HG02852 (cell line): ENCODE data around the gene CARS2.

Experiments used
- ATAC-seq: cut with Tn5 transposase; IDR thresholded peaks from one replicate; pipeline ENCODE4 v1.9.1; 2021; ENCODE audit warnings: mild to moderate bottlenecking, moderate library complexity; ENCODE audit not compliant: unreplicated experiment

The CARS2 gene

DNA sequence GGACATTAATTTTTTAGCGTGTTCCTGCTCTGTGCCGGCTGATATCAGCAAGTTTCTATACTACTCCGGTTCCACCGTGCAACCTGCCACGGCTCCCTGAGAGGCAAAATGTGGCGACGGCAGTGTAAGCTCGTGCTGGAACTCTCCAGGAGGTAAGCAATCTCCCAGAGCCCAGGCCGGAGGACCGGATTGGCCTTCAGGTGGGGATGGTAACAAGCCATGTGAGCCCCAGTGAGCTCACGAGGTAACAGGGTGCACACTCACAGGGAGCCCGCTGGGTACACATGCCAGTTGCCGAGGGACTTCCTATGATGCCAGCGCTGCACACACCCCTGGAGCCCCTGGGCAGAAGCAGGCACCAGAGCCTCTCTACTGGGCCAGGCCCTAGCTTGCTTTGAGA, 52.1 kb downstream of the CARS2 start:
- ATAC-seq, result no peak

DNA sequence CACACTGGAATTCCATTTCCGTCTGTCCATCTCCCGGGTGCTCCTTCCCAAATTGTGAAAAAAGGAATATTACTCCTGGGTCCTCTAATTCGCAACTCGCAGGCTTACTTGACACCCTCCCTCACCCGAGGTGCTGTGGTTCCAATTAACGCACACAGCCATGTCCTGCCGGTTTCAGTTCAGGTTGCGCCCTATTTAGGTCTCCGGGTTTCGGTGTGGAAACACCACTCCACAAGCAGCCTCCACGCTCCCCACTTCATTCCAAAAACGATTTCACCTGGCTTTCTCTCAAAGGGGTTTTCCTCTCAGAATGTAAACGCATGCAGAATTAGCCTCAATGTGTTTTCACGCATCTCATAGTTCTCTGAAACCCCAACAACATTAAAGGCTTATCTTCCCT, 52.6 kb downstream of the CARS2 start:
- ATAC-seq, result no peak

DNA sequence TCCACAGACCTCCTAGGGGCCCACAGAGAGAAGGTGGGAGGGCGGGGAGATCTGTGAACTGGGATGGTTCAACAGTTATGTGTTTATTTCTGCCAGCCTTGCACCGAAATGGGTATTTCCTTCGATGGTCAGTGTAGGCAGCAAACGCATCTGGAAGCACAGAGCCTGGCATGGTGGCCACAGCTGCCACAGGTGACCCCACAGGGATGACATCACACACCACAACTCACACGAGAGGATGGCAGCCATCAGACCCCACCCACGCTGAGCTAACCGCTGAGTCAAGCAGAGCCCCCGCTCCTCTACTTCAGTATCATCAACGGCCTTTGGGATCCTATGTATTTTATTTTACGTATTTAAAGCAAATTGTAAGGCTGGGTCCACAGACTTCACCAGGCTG, 53.2 kb downstream of the CARS2 start:
- no peak for ATAC-seq

DNA sequence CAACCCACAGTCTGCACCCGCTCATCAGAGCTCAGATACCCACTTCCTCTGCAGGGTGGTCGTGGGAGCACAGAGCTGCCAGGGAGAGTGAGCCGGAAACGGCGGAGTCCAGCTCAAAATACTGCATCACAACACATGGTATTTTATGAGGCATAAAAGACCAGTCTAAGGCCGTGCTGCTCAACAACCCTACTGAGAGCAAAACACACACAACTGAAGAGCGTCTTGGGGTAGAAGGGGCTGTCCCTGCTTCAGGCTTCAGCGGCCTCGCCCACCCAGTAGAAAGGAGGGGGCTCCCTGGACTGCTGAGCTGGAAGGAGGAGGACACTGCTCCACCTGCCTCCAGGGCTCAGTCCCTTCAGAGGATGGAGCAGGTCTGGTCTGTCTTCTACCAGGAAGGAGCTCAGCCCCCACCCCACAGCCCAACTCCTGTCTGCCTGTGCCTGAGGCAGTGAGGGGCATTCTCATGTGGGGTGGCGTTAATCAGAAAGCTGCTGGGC, 53.6 kb downstream of the CARS2 start:
- no peak for ATAC-seq

DNA sequence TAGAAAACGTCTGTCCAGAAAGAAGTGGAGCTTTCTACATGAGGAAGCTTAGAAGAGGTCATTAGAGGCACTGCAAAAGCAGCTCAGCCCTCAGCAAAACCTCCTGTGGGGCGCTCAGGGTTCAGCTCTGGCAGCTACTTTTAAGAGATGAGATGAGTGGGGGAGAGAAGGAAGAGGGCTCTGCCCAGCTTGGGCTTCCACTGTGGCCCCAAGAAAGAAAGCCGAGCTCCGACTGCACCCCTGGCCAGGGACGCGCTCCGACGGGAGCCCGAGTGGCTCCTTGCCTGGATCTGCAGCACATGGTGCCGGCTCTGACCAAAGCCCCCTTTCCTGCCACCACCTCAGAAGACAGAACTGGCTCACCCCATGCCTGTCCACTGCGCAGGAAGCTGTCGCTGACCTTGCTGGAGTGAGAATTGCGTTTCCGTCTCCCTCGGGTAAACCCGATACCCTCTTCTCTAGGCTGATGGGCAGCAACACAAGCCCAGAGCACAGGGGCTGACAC, 54.1 kb downstream of the CARS2 start:
- no peak for ATAC-seq

DNA sequence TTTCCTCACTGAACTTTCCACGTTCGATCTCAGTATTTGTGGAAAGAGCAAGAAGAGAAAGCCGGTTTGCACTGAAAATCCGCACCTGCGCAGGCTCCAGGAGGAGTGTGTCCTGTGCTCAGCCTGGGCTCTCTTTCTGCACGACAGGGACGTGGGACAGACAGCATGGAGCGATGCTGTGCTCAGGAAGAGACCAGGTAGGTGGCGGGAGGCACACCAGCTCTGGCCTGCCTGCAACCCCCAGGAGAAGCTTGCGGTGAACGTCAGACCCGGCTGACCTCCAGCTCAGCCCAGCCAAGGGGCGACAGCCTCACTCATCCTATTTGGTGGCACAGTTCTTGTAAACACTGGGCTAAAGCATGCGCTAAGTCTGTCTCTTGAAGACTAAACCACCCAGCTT, 54.6 kb downstream of the CARS2 start:
- no peak for ATAC-seq

DNA sequence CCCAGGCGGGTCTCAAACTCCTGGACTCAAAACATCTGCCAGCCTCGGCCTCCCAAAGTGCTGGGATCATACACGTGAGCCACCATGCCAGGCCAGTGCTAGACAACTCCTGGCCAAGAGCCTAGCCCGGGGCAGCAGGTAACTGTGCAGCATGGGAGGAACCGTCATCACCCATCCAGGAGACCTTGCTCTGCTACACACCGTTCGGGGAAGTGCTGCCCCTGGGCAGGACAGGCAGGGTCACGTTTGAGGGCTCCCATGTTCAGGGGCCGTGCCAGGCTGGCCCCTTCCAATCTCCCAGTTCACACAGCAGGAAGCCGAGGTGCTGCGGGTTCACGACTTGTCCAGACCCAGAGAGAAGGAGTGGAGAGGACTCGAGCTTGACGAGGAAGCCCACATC, 55.5 kb downstream of the CARS2 start:
- ATAC-seq, result no peak

DNA sequence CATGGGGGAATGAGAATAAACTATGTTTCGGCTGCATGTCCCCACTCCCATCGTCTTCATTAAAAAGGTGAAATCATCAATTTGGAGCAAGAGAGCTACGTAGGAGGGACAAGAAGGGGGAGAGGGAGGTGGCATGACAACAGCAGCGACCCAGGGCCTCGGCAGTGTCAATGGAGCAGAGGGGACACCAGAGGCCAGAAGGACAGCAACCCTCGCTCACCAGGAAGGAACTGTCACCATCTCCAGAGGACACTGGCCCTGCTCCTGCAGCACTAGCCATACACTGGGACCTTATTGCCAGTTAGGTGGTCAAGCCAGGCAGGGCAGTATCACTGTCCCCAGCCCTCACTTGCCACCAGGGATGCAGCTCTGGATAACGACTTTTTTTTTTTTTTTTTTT, 56.4 kb downstream of the CARS2 start:
- no peak for ATAC-seq

DNA sequence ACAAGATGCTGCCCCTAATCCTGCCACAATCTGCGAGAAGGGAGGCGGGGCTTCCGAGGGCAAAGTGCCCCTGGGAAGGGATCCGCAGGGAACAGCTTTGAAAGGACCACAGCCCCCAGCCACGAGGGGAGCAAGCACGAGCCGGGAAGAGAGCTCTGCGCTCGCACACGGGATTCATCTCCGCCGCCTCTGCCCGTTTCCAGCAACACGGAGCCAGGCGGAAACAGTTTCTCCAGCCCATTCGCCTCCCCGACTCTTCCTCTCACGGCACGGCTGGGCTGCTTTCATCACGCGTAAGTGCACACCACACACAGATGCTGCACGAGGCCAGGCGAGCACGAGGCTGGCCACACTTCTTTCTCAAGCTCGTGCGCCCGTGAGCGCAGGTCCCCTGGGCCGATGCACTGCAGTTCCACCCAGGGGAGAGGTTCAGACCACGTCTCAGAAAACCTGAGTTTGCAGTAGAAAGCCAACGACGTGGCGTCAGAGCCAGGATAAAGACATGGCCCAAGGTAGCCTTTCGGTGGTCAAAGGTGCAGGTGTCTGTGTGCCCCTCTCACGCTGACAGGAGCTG, 57.0 kb downstream of the CARS2 start:
- no peak for ATAC-seq

DNA sequence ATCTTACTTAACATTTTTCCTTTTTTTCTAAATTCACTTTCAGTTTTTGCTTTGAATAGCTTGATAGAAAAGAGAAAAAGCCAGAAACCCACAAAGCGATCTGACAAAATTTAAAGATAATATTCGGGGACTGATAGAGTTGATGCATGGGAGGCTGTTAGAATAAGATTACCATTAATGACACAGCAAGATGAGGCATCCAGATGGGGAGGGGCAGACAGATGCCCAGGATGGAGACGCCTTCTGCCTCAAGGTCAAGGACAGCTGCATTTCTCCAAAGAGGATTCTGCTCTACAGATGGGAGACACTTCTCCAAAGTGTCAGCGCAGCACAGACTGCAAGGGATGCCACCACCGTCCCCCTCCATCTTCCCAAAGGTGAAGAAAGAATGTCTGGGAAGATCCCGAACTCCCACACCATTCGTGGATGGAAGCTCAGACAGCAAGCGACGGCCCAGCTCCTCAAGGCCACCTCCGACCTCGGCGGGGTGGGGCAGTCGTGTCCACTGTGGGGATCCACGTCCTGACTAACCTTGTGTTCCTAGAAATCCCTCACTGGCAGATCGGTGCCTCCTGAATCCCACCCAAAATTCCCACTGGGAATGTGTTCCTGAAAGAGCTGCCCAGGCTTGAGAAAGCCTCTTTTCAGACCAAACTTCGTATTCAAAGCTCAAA, 57.6 kb downstream of the CARS2 start:
- no peak for ATAC-seq

DNA sequence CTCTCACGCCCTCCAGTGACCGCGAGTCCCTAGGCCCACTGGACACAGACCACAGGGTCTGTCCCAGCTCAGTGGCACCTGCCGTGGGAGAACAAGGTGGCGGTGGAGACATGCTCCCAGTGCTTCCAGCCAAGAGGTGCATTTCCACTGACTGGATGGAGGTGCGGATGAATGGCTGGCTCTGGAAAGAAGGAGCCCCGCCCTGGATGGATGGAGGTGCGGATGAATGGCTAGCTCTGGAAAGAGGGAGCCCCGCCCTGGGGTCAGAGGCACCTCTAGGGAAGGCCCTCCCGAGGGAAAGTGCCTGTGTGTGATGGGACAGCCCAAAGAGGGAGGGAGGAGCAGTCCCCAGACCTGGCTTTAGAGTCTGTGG, 58.6 kb downstream of the CARS2 start:
- ATAC-seq, result no peak

DNA sequence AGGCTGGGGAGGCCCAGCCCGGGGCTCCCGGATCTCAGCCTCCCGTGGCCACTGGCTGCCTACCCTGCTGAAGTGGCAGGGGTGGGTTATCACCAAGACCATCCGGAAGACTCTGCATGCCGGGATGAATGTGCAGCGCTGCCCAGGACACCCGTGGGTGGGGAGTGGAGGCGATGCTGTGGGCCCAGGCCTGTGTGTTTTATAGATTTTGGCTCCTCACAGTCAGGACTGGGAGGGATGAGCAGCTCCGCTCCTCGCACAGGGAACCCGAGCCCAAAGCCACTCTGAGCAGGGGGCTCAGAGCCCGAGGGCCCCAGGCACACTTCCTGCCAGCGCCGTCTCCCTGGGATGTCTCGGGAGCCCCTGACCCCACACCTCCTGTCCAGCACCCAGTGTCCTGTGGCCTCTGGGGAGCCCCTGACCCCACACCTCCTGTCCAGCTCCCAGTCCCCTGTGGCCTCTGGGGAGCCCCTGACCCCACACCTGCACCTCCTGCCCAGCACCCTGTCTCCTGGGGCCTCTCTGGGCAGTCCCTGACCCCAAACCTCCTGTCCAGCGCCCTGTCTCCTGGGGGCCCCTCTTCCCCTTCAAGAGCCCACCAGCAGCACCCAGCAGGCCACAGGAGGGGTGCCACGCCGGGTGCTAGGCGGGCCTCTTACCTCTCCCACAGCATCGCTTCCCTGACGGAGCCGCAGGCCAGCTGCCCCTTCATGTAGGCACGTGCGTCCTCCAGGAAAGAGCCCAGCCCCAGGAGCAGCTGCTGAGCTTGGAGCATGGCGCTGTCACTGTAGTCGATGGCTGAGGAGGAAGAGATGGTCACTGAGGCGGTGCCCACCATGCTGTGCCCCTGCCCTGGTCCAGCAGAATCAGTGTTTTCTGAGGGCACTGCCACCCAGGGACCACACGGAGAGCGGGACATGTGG, 59.2 kb downstream of the CARS2 start:
- ATAC-seq, result no peak

DNA sequence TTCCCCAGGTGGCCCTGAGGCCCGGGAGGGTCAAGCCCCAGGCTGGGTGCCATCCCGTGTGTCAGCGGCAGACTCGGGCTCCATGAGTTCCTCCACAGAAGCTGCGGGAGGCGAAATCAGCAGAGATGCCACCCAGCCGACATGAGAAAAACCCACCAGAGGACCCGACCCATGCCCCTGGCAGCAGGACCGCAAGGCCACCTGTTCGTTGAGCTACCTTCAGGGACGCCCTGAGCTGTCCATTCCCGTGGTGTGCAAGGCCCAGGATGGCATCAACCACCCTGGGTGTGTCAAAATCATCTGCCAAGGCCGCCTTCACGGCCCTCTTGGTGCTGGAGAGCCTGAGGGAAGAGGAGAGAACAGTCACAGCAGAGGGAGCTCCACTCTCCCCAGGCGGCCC, 60.2 kb downstream of the CARS2 start:
- ATAC-seq, result no peak

DNA sequence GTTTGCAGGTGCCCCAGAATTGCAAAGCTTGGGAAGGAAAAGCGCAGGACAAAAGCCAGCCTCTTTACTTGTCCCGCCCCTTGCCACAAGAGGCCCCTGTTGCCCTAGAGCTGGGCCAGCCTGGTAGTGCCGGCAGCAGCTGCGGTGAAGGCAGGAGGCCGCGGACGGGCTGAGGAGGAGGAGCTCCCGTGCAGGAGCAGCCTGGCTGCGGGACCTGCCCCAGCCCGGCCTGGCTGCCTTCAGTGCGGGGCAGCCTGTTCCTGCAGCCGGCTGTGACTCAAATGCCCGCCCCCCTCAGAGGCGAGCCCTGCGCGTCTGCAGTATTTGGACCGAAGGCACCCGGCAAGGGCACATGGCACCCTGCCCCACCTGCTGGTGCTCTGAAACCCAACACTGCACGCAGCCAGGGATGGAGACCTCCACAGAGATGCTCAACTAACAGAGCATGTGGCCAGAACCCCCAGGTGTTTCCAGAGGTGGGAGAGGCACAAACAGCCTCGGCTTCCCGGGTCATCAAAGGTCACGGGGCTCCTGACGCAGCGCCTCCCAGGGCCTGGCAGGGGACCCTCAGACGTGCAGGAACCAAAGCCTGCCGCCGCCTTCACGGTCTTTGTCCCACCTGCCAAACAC, 60.9 kb downstream of the CARS2 start:
- ATAC-seq, result peak; percentile 54

DNA sequence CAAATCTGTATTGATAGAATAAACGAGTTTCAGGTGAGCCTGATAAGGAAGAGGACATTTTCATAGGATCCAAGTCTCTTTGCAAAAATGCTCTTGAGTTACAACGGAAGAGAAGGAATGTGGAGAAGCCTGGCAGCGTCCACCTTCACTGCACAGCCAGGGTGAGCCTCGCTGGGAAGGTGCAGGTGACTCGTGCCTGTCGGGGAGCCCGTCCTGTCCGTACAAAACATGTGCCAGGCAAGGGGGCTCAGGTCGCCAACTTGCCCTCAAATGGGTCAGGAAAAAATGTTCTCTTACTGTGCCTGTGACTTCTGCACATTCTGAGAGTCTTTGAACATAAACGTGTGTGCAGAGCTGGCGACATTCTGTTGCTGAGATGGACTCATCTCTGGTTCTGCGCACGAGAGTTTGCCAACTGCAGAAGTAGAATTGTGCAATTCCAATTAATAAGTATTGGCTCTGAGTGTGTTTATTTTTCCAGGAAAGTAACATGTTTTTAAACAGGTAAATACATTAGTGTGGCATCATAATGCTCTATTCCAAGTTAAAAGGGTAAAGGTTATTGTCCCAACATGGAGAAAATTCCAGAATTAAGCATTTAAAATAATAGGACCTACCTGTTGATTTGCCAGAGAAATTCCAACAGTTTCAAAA, 62.0 kb downstream of the CARS2 start:
- no peak for ATAC-seq

DNA sequence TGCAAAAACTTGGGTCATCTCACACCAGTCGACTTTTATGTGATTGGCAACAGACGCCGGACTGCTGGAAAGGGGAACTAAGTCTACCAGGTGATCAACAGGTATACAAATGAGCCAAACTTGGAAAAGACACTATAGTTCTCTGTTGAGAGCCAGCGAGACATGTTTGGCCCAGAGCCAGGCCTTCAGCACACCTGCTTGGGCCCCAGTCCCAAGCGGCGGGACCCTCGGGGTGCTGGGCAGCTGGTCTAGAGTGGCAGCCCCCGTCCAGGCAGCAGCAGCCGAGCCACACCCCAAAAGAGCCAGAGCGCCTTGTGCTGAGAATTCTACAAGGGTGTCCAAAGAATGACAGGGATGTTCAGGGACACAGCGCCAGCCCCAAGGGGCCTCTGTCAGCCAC, 62.6 kb downstream of the CARS2 start:
- ATAC-seq, result no peak

DNA sequence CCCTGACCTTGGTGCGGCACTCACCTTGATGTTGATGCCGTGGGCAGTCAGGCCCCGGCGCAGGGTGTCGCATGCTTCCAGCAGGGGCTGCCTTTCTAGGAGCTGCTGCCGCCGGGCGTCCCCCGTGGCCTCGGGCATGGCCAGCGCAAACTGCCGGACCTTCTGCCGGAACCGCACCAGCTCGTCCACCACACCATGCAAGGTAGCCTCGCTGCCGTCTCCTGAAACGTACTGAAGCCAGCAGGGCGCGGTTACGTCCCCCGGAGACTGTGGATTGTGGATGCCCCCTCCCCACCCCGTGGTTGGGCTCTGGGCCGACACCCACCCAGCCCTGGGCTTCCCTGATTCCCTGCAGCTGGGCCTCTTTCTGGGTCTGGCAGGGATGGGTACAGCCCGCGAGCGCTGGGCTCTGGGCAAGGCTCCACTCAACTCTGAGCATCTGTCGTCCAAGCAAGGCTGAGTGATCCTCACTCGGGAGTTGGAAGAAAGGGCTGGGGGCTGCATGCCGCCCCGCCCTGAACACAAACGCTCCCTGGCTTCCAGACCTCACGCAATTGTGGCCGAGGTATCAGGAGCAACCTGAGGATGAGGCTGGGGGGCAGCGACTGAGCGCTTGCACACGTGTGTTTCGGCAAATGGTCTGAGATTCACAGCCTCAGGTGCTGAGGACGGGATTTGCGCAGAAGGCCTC, 63.5 kb downstream of the CARS2 start:
- no peak for ATAC-seq

DNA sequence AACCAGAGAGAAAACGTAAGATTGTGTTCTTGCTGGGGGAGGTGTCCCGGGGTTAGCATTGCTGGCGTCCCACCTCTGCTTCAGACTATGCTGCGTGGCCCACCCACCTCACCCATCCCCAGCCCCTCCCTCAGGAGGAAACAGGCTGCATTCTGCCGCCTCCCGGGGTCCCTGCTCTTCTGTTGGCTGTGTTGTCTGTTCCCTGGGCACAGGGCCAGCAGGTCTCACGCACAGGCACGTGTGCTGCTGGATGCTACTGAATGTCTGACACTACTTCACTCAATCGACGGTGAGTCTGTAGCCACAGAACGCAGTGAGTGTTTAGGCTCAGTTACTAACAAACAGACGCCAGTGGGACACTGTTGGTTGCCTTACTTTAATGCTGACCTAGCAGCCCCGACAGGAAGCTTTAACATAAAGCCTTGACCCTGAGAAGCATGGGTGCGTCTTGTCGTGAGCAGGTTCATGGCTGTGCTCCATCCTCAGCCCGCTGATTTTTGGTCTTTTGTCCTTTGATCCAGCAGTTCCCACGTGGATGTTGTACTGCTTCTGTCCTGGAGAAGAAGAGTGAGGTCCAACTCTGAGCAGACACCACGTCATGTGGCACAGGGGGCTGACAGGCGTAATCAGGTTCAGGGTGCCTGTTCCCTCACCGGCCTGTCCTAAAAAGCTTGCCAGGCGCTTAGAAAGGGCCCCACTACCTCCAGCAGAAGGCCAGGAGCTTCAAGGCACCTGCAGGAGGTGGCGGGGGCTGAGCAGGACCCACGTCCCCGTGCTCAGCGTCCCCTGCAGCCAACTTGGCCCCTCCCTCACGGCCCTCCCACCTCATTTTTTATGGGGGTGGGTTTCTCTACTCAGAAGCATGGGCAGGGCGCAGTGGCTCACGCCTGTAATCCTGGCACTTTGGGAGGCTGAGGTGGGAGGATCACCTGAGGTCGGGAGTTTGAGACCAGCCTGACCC, 64.6 kb downstream of the CARS2 start:
- no peak for ATAC-seq

DNA sequence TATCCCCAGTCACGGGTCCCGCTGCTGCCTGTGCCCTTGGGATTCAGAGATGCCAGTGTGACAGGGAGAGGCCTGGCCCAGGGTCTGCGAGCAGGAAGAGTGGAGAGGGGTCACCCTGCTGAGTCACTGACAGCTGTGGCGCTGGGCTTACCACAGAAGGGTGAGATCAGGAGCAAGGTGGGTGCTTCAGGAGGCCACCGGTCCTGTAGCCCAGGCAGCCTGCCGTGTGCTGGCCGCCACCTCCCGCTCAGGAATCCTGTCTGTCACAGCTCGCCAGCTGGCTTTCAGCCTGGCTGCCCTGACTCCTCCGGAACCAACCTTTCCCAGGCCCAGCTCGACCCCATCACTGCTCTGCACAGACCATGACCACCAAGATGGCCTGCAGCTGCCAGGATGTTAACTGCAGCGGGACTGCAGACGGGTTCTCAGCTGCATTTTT, 65.3 kb downstream of the CARS2 start:
- ATAC-seq, result no peak
